MCF 10A (cell line): ENCODE data around the gene GUCY1A2. TPM values are rescaled to one million over a fixed set of nuclear protein-coding genes. Genes with fewer than 3 reads are reported as not detected.

ENCODE experiments used
- BruUV-seq: library from RNA; stranded (reverse); fragments of 400-500 nt; replicated peaks from 2 replicates; lab custom pipeline; 2021; lab: Mats Ljungman, UMichigan
- CTCF ChIA-PET: fragments of 300-600 bp; sonication (Branson Sonifier 250); formaldehyde crosslinking; extraction: SDS; loops from one replicate; lab custom pipeline; 2021; ENCODE audit warnings: antibody characterized with exemption, inconsistent platforms; lab: Yijun Ruan, JAX
- POLR2A ChIA-PET: fragments of 300-600, 350-650 bp; sonication (Branson Sonifier 250); formaldehyde crosslinking; extraction: SDS; loops from one replicate; lab custom pipeline; 2020; ENCODE audit warnings: antibody characterized with exemption, inconsistent platforms; lab: Yijun Ruan, JAX
- DNase-seq: peaks from one replicate; pipeline ENCODE4 v3.0.0-alpha.2; 2018; ENCODE audit not compliant: unreplicated experiment
- H3K27ac Mint-ChIP-seq: one replicate; pipeline ENCODE4 v1.8.0; 2022; ENCODE audit warnings: mild to moderate bottlenecking, low read depth, mixed read lengths; ENCODE audit not compliant: unreplicated experiment
- H3K27me3 Mint-ChIP-seq: one replicate; pipeline ENCODE4 v1.8.0; 2022; ENCODE audit warnings: mixed read lengths; ENCODE audit not compliant: insufficient read depth, unreplicated experiment
- H3K36me3 Mint-ChIP-seq: one replicate; pipeline ENCODE4 v1.8.0; 2022; ENCODE audit warnings: mild to moderate bottlenecking, moderate library complexity, mixed read lengths; ENCODE audit not compliant: insufficient read depth, unreplicated experiment
- H3K4me1 Mint-ChIP-seq: one replicate; pipeline ENCODE4 v1.8.0; 2022; ENCODE audit warnings: mixed read lengths; ENCODE audit not compliant: insufficient read depth, unreplicated experiment
- H3K4me3 Mint-ChIP-seq: one replicate; pipeline ENCODE4 v1.8.0; 2022; ENCODE audit warnings: mild to moderate bottlenecking, moderate library complexity, mixed read lengths; ENCODE audit not compliant: unreplicated experiment
- H3K9me3 Mint-ChIP-seq: one replicate; pipeline ENCODE4 v1.8.0; 2022; ENCODE audit warnings: mixed read lengths; ENCODE audit not compliant: unreplicated experiment
- intact Hi-C: fragments of 100-400 bp; cut with micrococcal nuclease; formaldehyde crosslinking; loops from 2 replicates; pipeline ENCODE4 v1.14.1; 2022
- total RNA-seq: library from RNA; stranded (reverse); gene quantifications from 2 replicates; pipeline ENCODE4 v1.2.3, GENCODE V29; 2022
- TF ChIP-seq, protein P1 (sequence below): fragments of 200-600 bp; IDR thresholded peaks from one replicate; pipeline ENCODE4 v1.8.0; 2022; ENCODE audit warnings: antibody characterized with exemption, mild to moderate bottlenecking; ENCODE audit not compliant: unreplicated experiment

Gene GUCY1A2
- total RNA-seq, 1 experiment from 2014 or later: 0.09 TPM

DNA sequence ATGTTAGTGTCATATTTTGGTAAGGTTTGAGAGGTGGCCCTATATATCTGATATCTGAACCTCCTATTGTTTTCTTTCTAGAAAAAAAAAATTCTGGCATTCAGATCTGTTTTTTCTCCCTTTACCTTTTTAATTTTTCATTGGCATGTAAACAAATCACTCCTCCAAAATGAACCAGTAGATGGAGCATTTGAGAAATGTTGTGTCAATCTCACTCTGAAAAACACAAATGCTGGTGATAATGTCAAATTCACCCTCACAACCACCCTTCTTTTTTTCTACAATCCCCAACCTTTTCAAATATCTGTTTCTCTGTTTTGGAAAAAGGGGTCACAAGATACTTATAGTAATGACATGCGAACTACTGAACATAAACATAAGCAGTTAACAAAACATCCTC, 9.1 kb downstream of the GUCY1A2 start:
- Mint-ChIP-seq H3K4me3 (no peak overlapping the region), H3K36me3 (no peaks in the 10 kb centered on the region), H3K27ac (no peak overlapping the region), H3K27me3 (no peaks in the 10 kb centered on the region), H3K4me1 (no peaks in the 10 kb centered on the region), H3K9me3 (no peaks in the 10 kb centered on the region)
- intact Hi-C loops: no loop called here
- ChIA-PET POLR2A (no interaction called here), CTCF (no interaction called here)
- no peak for DNase-seq
- TF ChIP-seq, protein P1, sequence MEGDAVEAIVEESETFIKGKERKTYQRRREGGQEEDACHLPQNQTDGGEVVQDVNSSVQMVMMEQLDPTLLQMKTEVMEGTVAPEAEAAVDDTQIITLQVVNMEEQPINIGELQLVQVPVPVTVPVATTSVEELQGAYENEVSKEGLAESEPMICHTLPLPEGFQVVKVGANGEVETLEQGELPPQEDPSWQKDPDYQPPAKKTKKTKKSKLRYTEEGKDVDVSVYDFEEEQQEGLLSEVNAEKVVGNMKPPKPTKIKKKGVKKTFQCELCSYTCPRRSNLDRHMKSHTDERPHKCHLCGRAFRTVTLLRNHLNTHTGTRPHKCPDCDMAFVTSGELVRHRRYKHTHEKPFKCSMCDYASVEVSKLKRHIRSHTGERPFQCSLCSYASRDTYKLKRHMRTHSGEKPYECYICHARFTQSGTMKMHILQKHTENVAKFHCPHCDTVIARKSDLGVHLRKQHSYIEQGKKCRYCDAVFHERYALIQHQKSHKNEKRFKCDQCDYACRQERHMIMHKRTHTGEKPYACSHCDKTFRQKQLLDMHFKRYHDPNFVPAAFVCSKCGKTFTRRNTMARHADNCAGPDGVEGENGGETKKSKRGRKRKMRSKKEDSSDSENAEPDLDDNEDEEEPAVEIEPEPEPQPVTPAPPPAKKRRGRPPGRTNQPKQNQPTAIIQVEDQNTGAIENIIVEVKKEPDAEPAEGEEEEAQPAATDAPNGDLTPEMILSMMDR: no peak
- no TSS peak for BruUV-seq

DNA sequence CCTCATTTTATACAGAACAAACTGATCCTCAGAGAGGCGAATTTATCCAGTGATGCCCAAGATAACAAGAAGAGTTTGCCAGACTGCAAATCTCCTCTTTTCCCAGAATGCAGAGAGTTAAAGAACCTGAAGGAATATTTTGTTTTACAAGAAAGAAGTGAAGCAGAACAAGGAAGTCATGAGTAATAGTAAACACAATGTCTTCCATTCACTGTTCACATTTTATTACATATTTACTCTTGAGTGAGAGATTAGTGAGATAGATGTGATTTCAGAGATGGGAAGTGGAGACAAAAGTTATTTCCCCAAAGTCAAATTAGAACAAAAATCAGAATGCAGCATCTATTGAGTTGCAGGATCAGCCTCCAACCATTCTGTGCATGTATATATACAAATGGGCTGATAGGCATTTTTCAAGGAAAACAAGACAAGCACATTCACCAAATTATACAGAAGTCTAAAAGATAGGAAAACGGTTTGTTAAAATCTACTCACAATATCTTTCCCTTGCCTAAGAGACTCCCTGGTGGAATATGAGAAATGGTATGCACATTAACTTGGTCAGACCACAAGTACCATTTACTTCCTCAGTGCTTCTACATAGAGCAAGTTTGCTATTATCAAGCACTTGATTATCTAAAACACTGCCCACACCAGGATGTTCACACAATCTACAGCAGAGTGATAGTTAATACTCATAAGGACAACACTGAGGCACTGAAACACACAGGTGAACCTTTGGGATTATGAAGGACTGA, 12.0 kb downstream of the GUCY1A2 start:
- H3K4me3 Mint-ChIP-seq: no peak overlapping the region
- CTCF ChIA-PET: interaction anchor here (0.9 kb wide), 1 partner anchor 850 kb away, joined by 3 read pairs; no protein-coding TSS in a partner anchor
- intact Hi-C loops: no loop called here

DNA sequence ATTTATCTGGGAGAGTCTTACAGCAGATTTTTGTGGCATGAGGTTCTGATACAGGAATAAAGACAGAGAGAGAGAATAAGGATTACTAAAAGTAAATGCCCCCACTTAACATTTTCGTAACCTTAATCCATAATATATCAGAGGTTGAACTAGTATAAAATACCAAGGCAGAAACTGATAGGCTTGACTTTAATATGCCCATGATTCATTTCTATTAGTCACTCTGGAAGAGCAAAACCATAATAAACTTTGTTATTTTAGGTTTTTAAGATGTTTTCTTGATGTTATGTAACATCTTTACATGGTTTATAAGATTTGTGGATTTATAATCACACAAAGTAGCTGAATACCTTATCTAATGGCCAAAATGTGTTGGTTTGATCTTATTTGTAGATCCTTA, 19.1 kb downstream of the GUCY1A2 start:
- POLR2A ChIA-PET: no interaction called here
- no peak for DNase-seq
- Mint-ChIP-seq H3K4me1 (peaks cover 2% of the 10 kb centered on the region), H3K27me3 (no peaks in the 10 kb centered on the region), H3K27ac (no peak overlapping the region), H3K9me3 (no peaks in the 10 kb centered on the region), H3K36me3 (no peaks in the 10 kb centered on the region), H3K4me3 (no peak overlapping the region)
- intact Hi-C loops: no loop called here
- TF ChIP-seq, protein P1: no peak
- BruUV-seq: no TSS peak
- CTCF ChIA-PET: interaction anchor here (0.6 kb wide), 1 partner anchor 59 kb away, joined by 4 read pairs; no protein-coding TSS in a partner anchor

More for the DNA sequence above, 12.0 kb downstream of the GUCY1A2 start:
- Mint-ChIP-seq H3K36me3 (no peaks in the 10 kb centered on the region), H3K4me1 (no peaks in the 10 kb centered on the region), H3K27me3 (no peaks in the 10 kb centered on the region), H3K9me3 (no peaks in the 10 kb centered on the region), H3K27ac (no peak overlapping the region)
- no TSS peak for BruUV-seq
- TF ChIP-seq, protein P1: no peak
- no peak for DNase-seq
- POLR2A ChIA-PET: no interaction called here

DNA sequence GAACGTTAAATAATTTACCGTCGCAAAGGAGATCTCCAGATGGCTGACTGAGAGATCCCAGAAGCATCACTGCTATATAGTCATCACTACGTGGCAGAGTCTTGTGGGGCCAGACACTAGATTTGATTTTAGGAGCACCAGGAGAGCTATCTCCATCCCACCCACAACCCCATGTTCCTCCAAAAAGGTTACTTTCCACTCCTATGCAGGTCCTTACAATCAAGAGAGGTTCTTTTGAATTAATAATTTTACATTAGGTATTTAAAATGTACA, 19.4 kb downstream of the GUCY1A2 start:
- intact Hi-C loops: no loop called here
- Mint-ChIP-seq H3K4me3 (no peak overlapping the region), H3K27me3 (no peaks in the 10 kb centered on the region), H3K36me3 (no peaks in the 10 kb centered on the region), H3K4me1 (peaks cover 5% of the 10 kb centered on the region), H3K27ac (no peak overlapping the region), H3K9me3 (no peaks in the 10 kb centered on the region)
- POLR2A ChIA-PET: no interaction called here
- CTCF ChIA-PET: interaction anchor here (0.6 kb wide), 1 partner anchor 59 kb away, joined by 4 read pairs; no protein-coding TSS in a partner anchor
- BruUV-seq: no TSS peak
- TF ChIP-seq, protein P1: no peak
- no peak for DNase-seq
